NCI-H345 treated with DMSO at 0.1 percent for 48 hours (cell line): Measurements from ENCODE around the gene PIP4K2A.
"Not testable (repeated sequence)": the region's sequence is repeated elsewhere in the genome, so short reads cannot be mapped to it uniquely, and the experiment has no call there.

Experiments
- DNase-seq: peaks from one replicate; lab custom pipeline; 2025; ENCODE audit not compliant: unreplicated experiment; lab: John Stamatoyannopoulos, UW

The PIP4K2A gene

DNA sequence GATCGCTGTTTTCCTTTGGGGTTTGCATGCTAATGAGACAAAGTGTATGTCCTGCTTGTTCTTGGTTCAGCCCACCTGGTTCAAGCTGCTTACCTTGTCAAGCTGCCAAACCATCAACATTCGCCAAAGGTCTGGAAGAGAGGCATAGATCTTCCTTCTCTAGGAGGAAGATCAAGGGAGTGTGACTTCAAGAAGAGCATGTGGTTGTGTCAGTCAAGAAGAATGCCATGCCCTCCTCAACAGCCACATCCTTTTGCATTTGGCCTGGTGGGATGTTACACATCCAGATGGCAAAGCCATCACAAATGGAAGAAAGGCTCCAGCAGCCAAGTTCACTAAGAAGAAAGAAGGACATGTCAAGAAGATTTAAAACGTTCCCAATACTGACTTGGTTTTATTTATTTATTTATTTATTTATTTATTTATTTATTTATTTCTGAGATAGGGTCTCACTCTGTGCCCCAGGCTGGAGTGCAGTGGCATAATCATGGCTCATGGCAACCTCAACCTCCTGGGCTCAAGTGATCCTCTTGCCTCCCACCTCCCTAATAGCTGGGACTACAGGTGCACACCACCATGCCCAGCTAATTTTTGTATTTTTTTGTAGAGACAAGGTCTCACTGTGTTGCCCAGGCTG, 5.1 kb upstream of the PIP4K2A start:
- no peak for DNase-seq

DNA sequence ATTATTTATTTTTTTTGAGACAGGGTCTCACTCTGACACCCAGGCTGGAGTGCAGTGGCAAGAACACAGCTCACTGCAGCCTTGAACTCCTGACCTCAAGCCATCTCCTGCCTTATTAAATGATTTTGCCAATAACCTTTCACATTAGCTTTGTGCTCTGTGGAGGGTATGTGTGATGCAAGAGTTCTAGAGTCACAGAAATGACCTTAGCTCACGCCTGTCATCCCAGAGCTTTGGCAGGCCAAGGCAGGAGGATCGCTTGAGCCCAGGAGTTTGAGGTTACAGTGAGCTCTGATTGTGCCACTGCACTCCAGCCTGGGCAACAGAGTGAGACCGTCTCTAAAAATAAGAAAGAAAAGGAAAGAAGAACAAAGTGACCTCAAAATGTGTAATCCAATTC, 4.3 kb upstream of the PIP4K2A start:
- DNase-seq = not testable (repeated sequence)

- no peak for DNase-seq
Observed at GRCh38 chr10:22717728-22718127, 3.4 kb upstream of the PIP4K2A start.

DNA sequence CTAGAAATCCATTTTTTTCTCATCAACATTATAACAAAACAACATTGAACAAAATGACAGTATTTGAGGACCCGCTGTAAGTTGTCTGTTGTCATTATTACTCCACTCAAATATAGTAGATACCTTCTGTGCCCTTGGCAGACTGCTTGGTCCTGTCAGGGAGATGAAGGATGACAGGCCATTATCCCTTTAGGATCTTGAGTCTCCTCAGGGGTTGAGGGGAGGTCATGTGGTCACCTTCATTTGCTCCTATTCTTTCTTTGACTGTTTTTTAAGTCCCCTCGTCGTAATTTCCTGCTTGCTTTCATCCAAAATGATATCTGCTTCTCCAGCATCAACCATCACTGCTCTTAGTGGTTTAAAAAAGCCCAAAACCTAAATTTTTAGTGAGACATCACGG, 2.6 kb upstream of the PIP4K2A start:
- DNase-seq = no peak

DNA sequence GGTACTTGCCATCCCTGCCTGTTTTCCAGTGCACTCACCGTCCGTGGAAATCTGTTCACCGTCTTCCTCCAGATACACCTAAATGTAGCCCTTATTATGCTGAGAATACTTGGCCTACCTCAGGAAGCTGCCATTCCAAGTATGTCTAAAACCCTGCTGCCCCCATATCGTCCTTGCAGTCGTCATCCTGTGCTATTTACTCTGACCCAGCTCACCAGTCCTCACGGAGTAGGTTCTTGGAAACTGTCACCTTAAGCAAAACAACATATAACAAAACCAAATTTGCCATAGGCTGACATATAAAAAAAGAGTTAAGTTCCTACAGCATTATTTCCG, 880 bp upstream of the PIP4K2A start:
- no peak for DNase-seq

- DNase-seq = no peak
Observed at GRCh38 chr10:22713853-22714478, 412 bp downstream of the PIP4K2A start.

DNA sequence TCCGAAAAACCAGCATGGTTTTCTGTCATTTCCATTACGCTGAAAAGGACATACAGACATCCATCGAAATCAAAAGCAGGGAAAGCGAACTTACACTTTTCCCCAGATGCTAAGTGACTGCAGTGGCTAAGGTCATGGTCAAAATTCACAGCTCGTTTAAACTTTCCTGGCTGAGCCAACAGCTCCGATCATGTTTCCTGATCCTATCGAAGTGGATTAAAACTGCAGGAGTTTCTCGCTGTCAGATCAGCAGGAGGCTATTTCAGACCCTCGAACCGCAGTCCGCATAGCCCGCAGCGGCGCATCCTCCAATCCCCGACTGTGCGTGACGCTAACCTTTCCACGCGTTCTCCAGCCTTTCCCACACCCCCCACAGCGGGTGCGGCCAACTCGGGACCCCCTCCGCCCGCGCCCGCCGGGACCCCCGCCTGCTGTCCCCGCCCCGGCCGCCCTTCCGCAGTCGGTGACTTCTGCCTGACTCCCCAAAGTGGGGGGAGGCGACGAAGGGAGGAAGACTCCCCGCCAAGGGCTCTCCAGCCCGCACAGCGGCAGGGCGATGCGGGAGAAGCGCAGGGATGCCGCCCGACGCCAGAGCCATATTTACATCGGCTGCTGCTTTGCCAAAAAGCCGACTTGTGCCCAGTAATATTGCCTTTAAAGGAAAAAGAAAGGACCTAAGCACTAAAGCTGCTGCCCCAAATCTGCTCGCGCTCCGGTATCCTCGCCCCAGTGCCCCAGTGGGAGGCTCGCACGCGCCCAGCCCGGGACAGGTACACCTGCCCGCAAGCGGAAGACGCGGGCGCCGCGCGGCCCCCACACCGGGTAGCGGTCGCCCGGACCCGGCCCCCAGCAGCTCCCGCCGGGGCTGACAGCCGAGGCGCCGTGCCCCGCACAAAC, 1.2 kb downstream of the PIP4K2A start:
- DNase-seq = no peak

GRCh38 chr10:22712211-22712955, 2.0 kb downstream of the PIP4K2A start:
- DNase-seq = no peak

GRCh38 chr10:22711373-22711772, 3.0 kb downstream of the PIP4K2A start:
- no peak for DNase-seq

GRCh38 chr10:22710139-22710745, 4.1 kb downstream of the PIP4K2A start:
- DNase-seq = no peak

- no peak for DNase-seq
Observed at GRCh38 chr10:22708772-22709171, 5.6 kb downstream of the PIP4K2A start.

- no peak for DNase-seq
Observed at GRCh38 chr10:22705527-22705926, 8.9 kb downstream of the PIP4K2A start.

DNA sequence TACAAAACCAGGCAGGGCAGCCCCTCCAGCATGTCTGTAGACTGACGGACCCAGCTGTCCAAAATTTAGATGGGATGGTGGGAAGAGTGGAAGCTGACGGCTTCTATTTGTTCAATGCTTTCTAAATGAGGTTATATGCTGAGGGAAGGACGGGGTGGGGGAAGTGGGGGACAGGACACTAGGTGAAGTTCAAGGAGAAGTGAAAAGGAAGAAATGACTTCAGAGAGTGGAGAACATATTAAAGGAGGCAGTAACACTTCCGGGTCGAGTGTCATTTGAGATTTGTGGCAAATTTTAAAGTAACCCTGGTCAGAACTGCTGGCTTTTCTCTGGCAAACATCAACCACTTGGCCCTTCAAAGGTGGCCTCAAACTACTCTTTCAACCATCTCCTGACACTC, 9.4 kb downstream of the PIP4K2A start:
- DNase-seq = no peak

DNA sequence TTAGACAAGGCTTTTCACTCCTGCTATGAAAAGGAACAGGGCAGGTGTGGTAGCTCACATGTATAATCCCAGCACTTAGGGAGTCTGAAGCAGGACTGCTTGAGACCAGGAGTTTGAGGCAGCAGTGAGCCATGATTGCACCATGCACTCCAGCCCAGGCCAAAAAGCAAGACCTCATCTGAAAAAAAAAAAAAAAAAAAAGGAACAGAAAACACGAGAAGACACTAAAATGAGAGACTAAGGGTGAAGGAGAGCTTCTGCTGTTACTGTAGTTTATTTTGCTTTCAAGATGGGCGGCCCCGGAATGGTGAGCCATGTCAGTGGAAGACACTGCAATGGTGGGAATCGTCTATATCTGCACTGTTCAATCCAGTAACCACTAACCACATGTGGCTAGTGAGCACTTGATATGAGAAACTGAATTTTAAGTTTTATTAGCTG, 9.9 kb downstream of the PIP4K2A start:
- no peak for DNase-seq

DNA sequence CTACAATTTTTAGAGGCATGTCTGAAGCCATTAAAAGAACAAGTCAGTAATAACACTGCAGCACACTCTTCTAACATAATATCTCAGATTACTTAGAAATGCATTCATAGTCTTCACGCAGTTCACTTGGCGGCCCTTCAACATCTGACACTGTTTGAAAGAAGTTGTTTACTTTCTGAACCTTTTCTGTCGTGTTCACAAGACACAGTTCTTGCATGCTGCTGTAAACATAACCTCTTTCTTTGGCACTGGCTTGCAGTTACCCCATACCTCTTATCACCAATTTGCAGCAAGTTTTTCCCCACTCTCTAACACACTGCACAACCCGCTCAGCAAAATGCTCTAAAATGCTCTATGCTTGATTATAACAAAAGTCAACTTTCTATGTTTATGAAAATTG, 12.0 kb downstream of the PIP4K2A start:
- no peak for DNase-seq

- DNase-seq = no peak
Observed at GRCh38 chr10:22701132-22701826, 13.1 kb downstream of the PIP4K2A start.

GRCh38 chr10:22700489-22700888, 13.9 kb downstream of the PIP4K2A start:
- DNase-seq = no peak

DNA sequence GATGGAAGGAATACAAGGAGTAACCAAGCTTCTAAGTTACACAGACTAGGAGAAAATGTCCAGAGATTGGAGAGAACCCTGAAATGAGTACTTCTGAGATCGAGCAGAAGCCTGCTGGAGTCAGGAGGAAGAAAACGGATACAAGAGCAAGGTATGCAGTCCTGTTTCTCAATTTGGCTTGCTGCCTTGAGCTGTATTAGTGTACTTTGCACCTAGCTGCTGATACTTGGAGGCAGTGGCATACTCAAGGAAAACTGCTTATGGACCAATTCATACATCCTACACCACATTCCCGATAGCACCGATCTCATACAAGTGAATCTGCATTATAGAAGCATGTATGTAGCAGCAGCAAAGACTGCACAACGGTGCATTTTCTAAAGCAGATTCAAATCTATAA, 14.4 kb downstream of the PIP4K2A start:
- DNase-seq = no peak

DNA sequence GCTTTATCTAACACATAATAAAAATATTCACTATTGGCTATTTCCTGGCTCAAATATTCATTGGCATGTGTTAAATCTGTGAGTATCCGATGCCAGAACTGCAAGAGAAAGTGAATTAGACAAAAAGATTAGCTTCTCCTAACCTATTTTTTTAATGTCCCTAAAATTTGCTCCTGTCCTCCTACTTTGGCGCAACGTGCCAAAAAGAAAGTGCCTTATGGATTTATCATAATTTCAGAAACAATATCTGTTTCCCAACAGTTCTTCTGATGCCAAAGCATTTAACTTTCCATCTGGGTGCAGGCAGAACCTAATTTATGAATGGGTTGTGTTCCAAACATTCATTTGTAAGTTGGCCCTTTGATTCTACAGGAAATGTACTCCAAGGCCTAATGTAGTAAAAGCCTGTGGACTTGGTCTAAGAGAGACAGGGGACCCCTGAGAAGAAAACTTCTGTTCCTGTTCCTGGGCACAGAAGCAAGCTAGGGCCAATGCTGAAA, 15.4 kb downstream of the PIP4K2A start:
- no peak for DNase-seq

DNA sequence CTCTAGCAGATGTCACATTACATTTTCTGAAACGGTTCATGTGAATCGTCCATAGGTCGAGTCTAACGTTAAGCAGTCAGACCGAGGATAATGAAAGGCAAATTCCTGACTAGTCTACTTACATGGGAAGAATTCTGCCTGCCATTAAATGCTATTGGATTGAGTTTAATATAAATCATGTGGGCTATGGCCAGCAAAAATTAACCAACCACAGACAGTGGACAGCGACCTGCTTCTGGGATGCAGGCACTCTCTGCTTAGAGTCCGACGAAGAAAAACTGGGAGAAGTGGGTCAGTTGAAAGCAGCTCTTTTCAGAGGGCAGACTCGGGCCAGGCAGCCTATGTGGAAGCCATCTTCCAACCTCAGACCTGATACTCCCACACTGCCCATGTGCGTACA, 16.6 kb downstream of the PIP4K2A start:
- DNase-seq = no peak
